ENCODE results near the gene BEST2. TPM values are rescaled to one million over a fixed set of nuclear protein-coding genes. Genes with fewer than 3 reads are reported as not detected.
"Not testable (repeated sequence)": the region's sequence is repeated elsewhere in the genome, so short reads cannot be mapped to it uniquely, and the experiment has no call there.

The BEST2 gene
- total RNA-seq (not detected), polyA plus RNA-seq (not detected), total RNA-seq (0 to 0.49 (median 0) reads per million in 6 experiments)

- H3K4me3 Mint-ChIP-seq: no peak within 1 kb of the TSS
- peak within 1 kb of the TSS in 2 of 10 donors; percentile 5 to 37 for H3K27ac Mint-ChIP-seq
- H3K36me3 Mint-ChIP-seq: peaks cover 7 to 17% (median 17%) of the 10 kb centered on the region in 3 donors
- POLR2A ChIA-PET: interaction anchor here (0.6 kb wide), 1 partner anchor 69 kb away, joined by 3 read pairs; no protein-coding TSS in a partner anchor
- peaks cover 2 to 6% (median 4%) of the 10 kb centered on the region in 4 donors for H3K4me1 Mint-ChIP-seq
- DNase-seq (no peak), ATAC-seq (no peak)
- H3K27me3 Mint-ChIP-seq: peaks cover 6 to 57% (median 35%) of the 10 kb centered on the region in 5 donors
- peaks cover 0 to 6% (median 0%) of the 10 kb centered on the region in 9 donors for H3K9me3 Mint-ChIP-seq
Observed at GRCh38 chr19:12751635-12752034, at the start of gene BEST2. Gene BEST2 (plus strand): TSS chr19:12751791. CDS start chr19:12752593, 802 bp downstream.

DNA sequence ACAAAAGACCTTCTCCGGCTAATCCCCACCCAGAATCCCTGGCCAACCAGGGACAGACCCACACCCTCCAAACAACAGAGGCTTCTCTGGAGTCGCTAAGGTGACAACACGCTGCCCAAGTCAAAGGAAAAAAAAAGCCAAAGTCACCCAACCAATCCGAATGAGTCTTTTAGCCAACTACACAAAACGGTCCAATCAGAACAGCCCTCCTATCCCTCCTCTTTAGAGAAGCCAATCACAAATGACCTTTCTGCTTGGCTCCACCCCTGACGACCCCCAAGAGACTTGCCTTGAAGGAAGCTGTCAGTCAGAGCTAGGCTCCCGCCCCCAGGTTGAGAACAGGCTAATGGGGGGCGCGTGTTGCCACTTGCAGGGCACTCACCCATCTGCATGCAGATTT lies 48.5 kb upstream of the BEST2 start:
- POLR2A ChIA-PET: no interaction called here
- Mint-ChIP-seq H3K9me3 (no peaks in the 10 kb centered on the region), H3K36me3 (peaks cover 0 to 56% (median 12%) of the 10 kb centered on the region in 3 donors), H3K4me1 (peaks cover 0 to 4% (median 2%) of the 10 kb centered on the region in 4 donors), H3K27ac (peak overlapping the region in 1 of 10 donors; percentile 35), H3K4me3 (peak overlapping the region in 1 of 10 donors; percentile 14), H3K27me3 (no peaks in the 10 kb centered on the region)
- ATAC-seq: peak in 1 of 2 donors; percentile 42
- peak in 2 of 10 donors; percentile 21 to 31 for DNase-seq

DNA sequence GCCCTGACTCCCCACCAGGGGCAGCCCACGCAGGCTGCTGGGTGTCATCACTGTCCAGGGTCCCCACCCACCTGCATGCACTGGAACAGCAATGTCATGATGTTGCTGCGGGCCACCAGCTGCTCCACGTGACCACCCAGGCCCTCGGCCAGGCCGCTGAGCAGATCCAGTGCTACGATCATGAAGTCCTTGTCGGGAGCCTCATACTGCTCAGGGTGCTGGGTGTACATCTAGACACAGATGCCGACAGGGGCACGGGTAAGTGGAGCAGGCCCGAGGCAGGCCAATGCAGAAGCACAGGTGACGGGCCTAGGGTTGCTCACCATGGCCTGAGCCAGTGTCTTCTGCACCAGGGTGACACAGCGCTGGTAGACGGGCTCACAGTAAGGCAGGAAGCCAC lies 46.4 kb upstream of the BEST2 start:
- Mint-ChIP-seq H3K4me3 (no peak overlapping the region), H3K9me3 (no peaks in the 10 kb centered on the region), H3K4me1 (peaks cover 0 to 2% (median 0%) of the 10 kb centered on the region in 4 donors), H3K27ac (no peak overlapping the region), H3K27me3 (no peaks in the 10 kb centered on the region), H3K36me3 (peaks cover 0 to 72% (median 12%) of the 10 kb centered on the region in 3 donors)
- DNase-seq (no peak), ATAC-seq (no peak)
- POLR2A ChIA-PET: no interaction called here

- H3K4me3 Mint-ChIP-seq: no peak overlapping the region
- H3K27ac Mint-ChIP-seq: peak overlapping the region in 2 of 10 donors; percentile 34 to 62
- ATAC-seq (no peak), DNase-seq (peak in 1 of 10 donors; percentile 40)
- H3K9me3 Mint-ChIP-seq: no peaks in the 10 kb centered on the region
- peaks cover 0 to 2% (median 0%) of the 10 kb centered on the region in 4 donors for H3K4me1 Mint-ChIP-seq
- H3K27me3 Mint-ChIP-seq: no peaks in the 10 kb centered on the region
- POLR2A ChIA-PET: no interaction called here
- peaks cover 0 to 76% (median 15%) of the 10 kb centered on the region in 3 donors for H3K36me3 Mint-ChIP-seq
Observed at GRCh38 chr19:12705654-12706331, 45.8 kb upstream of the BEST2 start.

DNA sequence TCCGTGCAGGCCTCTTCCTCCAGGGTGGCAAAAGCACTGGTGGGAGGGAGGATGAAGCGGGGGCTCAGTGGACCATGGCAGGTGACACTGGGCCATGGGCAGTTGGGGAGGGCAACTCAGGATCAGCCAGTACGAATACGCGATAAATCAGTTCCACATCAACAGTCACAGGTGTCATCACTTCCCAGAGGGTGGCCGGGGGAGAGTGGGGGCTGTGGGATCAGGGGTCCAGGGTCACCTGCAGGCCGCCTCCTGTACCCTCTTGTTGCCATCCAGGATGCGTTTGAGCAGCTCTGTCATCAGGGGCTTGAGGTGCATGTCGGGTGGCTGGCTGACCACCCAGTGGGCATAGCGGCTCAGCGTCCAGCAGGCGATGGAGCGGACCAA lies 45.3 kb upstream of the BEST2 start:
- ATAC-seq (no peak), DNase-seq (peak in 1 of 10 donors; percentile 57)
- peak overlapping the region in 1 of 10 donors; percentile 34 for H3K27ac Mint-ChIP-seq
- no peaks in the 10 kb centered on the region for H3K9me3 Mint-ChIP-seq
- peaks cover 0 to 76% (median 15%) of the 10 kb centered on the region in 3 donors for H3K36me3 Mint-ChIP-seq
- H3K27me3 Mint-ChIP-seq: no peaks in the 10 kb centered on the region
- POLR2A ChIA-PET: interaction anchor here (0.9 kb wide), 1 partner anchor 10 kb away, joined by 4 read pairs; the partner anchor contains the start of gene FBXW9
- peaks cover 0 to 2% (median 0%) of the 10 kb centered on the region in 4 donors for H3K4me1 Mint-ChIP-seq
- H3K4me3 Mint-ChIP-seq: no peak overlapping the region

GRCh38 chr19:12708641-12709040 lies 43.0 kb upstream of the BEST2 start:
- peaks cover 0 to 3% (median 0%) of the 10 kb centered on the region in 4 donors for H3K4me1 Mint-ChIP-seq
- POLR2A ChIA-PET: interaction anchor here (0.6 kb wide), 2 partner anchors 9 to 12 kb away, joined by 3 to 4 read pairs; partner anchors contain the start of gene FBXW9
- DNase-seq (no peak), ATAC-seq (no peak)
- H3K27me3 Mint-ChIP-seq: no peaks in the 10 kb centered on the region
- H3K36me3 Mint-ChIP-seq: peaks cover 0 to 74% (median 9%) of the 10 kb centered on the region in 3 donors
- no peak overlapping the region for H3K27ac Mint-ChIP-seq
- no peak overlapping the region for H3K4me3 Mint-ChIP-seq
- no peaks in the 10 kb centered on the region for H3K9me3 Mint-ChIP-seq

DNA sequence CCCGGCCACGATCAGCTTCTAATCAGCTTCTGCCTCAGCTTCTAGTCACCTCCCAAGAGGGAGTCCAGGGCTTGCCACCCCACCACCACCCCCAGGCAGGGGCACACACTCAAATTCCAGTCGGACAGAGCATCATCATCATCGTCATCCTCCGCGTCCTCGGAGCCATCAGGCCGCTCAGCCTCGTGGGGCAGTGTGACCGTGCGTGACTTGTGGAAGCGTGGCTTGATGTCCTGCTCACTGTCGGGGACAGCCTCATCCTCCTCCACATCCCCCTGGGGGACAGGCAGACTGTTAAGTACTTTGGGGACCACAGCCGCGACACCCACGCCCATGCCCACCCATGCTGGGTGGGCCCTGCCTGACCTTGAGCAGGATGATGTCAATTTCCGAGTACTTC lies 40.4 kb upstream of the BEST2 start:
- no peak overlapping the region for H3K4me3 Mint-ChIP-seq
- no peak overlapping the region for H3K27ac Mint-ChIP-seq
- ATAC-seq (no peak), DNase-seq (no peak)
- POLR2A ChIA-PET: no interaction called here
- peaks cover 0 to 74% (median 6%) of the 10 kb centered on the region in 3 donors for H3K36me3 Mint-ChIP-seq
- no peaks in the 10 kb centered on the region for H3K27me3 Mint-ChIP-seq
- peaks cover 0 to 3% (median under 1%) of the 10 kb centered on the region in 4 donors for H3K4me1 Mint-ChIP-seq
- no peaks in the 10 kb centered on the region for H3K9me3 Mint-ChIP-seq

DNA sequence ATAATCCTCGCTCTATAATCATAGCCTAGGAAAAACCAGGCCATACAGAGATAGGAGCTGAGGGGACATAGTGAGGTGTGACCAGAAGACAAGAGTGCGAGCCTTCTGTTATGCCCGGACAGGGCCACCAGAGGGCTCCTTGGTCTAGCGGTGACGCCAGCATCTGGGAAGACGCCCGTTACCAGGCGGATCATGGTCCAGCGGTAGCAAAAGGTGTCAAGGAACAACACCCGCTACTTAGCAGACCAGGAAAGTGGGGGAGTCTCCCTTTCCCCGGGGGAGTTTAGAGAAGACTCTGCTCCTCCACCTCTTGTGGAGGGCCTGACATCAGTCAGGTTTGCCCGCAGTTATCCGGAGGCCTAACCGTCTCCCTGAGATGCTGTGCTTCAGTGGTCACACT lies 39.5 kb upstream of the BEST2 start:
- H3K27me3 Mint-ChIP-seq, H3K9me3 Mint-ChIP-seq, H3K4me3 Mint-ChIP-seq, H3K4me1 Mint-ChIP-seq, POLR2A ChIA-PET, ATAC-seq: not testable (repeated sequence)
- DNase-seq: peak in 1 of 10 donors; percentile 4
- Mint-ChIP-seq H3K36me3 (peaks cover 0 to 73% (median 6%) of the 10 kb centered on the region in 3 donors), H3K27ac (peak overlapping the region in 1 of 10 donors; percentile 43)

DNA sequence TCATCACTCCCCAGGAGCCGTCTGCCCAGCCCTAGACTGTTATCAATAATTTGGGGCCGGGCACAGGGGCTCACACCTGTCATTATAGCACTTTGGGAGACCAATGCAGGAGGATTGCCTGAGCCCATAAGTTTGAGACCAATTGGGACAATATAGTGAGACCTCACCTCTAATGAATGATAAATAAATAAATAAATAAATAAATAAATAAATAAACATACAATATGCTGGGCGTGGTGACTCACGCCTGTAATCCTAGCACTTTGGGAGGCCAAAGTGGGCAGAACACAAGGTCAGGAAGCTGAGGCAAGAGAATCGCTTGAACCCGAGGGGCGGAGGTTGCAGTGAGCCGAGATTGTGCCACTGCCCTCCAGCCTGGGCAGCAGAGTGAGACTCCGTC lies 38.3 kb upstream of the BEST2 start:
- POLR2A ChIA-PET: interaction anchor here (1.1 kb wide), 1 partner anchor 32 kb away, joined by 3 read pairs; no protein-coding TSS in a partner anchor
- not testable (repeated sequence) for DNase-seq, H3K27ac Mint-ChIP-seq

DNA sequence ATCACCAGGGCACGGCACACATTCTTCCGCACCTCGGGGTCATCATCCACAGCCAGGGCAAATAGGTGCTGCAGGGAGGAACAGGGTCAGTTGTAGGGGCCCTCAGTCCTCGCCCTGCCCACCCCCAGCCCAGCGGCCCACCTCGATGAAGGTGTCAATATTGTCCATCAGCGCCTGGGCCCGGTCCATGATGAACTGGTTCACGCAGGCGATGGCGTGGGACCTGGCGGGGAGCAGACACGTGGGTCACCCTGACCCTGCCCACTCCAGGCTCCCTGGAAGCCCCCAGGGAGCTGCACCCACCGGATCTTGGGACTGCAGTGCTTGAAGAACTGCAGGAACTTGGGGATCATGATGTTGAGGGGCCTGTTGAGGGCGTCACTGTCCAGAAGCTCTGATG lies 36.5 kb upstream of the BEST2 start:
- POLR2A ChIA-PET: no interaction called here
- Mint-ChIP-seq H3K4me3 (no peak overlapping the region), H3K9me3 (no peaks in the 10 kb centered on the region), H3K27me3 (no peaks in the 10 kb centered on the region), H3K27ac (no peak overlapping the region), H3K4me1 (peaks cover 9 to 18% (median 12%) of the 10 kb centered on the region in 4 donors), H3K36me3 (peaks cover 0 to 71% (median 6%) of the 10 kb centered on the region in 3 donors)
- ATAC-seq (no peak), DNase-seq (no peak)

More for the DNA sequence above, 38.3 kb upstream of the BEST2 start:
- ATAC-seq, H3K9me3 Mint-ChIP-seq, H3K4me1 Mint-ChIP-seq, H3K27me3 Mint-ChIP-seq, H3K4me3 Mint-ChIP-seq: not testable (repeated sequence)
- peaks cover 0 to 72% (median 6%) of the 10 kb centered on the region in 3 donors for H3K36me3 Mint-ChIP-seq

DNA sequence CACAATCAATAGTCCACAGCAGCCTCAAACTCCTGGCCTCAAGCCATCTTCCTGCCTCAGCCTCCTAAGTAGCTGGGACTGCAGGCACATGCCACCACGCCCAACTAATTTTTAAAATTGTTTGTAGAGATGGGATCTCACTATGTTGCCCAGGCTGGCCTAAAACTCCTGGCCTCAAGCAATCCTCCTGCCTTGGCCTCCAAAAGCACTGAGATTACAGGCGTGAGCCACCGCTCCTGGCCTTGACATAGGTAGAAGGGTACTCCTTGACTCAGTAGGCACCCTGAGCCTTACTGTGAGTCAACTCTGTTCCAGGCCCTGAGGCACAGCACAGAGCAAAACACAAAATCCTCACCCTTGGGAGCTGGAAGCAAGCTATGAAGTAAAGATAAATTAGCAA lies 35.7 kb upstream of the BEST2 start:
- POLR2A ChIA-PET: interaction anchor here (0.6 kb wide), 1 partner anchor 66 kb away, joined by 3 read pairs; no protein-coding TSS in a partner anchor
- Mint-ChIP-seq H3K9me3 (no peaks in the 10 kb centered on the region), H3K4me1 (peaks cover 15 to 25% (median 18%) of the 10 kb centered on the region in 4 donors), H3K4me3 (peak overlapping the region in 1 of 10 donors; percentile 67), H3K27ac (peak overlapping the region in 1 of 10 donors; percentile 48), H3K36me3 (peaks cover 0 to 62% (median 3%) of the 10 kb centered on the region in 3 donors), H3K27me3 (no peaks in the 10 kb centered on the region)
- no peak for DNase-seq
- ATAC-seq: no peak

- DNase-seq (no peak), ATAC-seq (no peak)
- Mint-ChIP-seq H3K27ac (peak overlapping the region; percentile 74 to 96 (median 88)), H3K27me3 (no peaks in the 10 kb centered on the region), H3K36me3 (peaks cover 0 to 32% (median 0%) of the 10 kb centered on the region in 3 donors), H3K9me3 (no peaks in the 10 kb centered on the region), H3K4me1 (peaks cover 31 to 51% (median 47%) of the 10 kb centered on the region in 4 donors), H3K4me3 (peak overlapping the region; percentile 79 to 90 (median 84))
- POLR2A ChIA-PET: interaction anchor here (0.5 to 8.7 kb wide), 5 partner anchors 15 to 177 kb away, joined by 4 to 158 read pairs (median 7); partner anchors contain the start of genes DHPS, GET3 and TRIR
Observed at GRCh38 chr19:12720296-12720695, 31.3 kb upstream of the BEST2 start.

Measured in naive thymus-derived CD8-positive, alpha-beta T cell (primary cell).